Left forelimb (tissue), 1 donor: ENCODE measurements around the gene NR1H4.
"Not testable (repeated sequence)": the region's sequence is repeated elsewhere in the genome, so short reads cannot be mapped to it uniquely, and the experiment has no call there.

ENCODE experiments used
- DNase-seq: peaks from one replicate; pipeline ENCODE4 v3.0.0-alpha.2; 2018; ENCODE audit warnings: low spot score

Gene NR1H4

DNA sequence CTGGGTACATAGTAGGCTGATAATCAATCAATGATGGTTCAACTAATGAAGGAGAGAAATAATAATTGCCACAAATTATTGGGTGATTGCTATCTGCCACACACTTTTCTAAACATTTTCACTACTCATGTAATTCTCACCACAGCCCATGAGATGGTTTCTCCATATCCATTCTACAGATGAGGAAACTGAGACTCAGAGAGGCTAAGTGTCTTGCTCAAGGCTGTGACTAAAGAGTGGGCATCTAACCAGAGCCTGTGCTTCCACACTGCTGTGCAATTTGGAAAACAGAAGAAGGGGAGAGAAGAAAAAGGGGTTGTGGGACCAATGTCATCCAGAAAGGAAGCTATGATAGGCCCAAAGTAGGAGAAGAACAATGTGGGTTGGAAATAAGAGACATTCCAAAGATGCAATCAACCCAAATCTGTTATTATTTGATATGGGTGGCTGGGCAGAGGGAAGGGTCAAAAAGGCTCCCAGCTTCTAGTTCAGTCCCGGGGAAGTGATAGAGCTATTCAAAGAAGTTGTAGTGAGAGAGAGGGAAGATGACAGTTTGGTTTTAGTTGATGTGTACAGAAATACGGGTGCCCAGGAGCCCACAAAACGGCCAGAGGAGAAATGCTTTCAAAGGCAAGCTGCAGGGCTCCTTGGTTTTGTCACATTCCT lies 483 bp upstream of the NR1H4 start:
- no peak for DNase-seq

DNA sequence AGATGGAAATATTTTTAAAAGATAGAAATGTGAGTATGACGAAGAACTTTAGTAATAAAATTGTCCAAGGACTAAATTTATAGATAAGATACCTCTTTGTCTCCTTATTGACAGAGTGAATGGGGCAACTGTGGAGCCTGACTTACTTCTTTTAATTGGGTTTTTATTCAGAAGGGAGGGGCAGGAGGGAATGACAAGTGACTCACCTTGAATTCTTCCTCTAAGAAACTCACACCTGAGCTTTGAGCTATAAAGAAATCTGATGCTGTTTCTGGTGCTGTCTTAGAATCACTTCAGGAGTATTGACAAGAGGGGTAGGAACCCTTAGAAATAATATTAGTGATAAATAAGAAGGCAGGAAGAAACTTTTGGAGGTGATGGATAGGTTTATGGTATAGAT lies 951 bp downstream of the NR1H4 start:
- no peak for DNase-seq

DNA sequence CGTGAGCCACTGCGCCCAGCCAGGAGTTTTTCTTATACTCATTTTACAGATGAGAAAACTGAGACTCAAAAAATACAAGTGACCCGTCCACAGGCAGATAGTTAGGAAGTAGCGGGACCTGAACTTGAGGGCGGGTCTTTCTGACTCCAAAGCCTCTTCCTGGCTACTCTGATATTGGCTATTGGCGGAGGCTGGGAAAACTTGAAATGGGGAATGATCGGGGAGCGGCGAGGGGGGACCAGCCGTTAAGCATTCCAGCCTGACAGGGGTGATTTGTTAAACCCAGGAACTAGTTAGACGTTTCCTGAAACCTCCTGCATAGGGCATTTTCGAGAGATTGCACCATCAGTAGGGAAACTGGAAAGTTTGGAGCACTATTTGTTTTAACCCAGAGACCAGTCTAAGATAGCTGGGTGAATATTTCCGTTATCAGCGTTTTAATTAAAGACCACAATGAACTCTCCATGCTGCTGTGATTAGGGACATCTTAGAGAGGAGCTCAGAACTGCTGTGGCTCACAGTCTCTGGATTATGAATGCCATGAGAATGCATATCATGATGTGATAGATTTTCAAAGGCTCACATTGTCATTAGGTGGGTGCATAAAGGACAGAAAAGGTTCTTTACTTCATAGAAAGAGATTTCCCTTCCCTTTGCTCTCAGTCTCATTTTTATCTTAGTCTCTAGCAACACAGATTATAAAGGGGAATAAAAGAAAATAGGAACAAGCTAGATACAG lies 2.5 kb downstream of the NR1H4 start:
- no peak for DNase-seq

DNA sequence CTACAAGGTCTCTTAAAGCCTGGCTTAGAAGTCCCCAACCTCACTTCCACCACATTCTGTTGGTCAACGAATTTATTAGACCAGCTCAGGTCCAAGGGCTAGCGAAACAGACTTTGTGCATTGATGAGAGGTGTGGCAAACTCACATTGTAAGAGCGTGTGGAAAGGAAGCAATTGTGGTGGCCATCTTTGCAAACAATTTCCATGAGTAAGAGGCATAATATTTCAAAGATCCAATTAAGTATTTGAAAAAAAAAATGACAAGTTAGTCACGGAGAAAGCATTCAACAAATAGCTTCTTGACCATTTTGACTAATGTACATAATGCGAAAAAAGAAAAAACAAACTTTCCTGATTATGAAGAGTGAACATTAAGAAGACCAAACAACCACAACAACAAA lies 7.4 kb downstream of the NR1H4 start:
- DNase-seq, result no peak

DNA sequence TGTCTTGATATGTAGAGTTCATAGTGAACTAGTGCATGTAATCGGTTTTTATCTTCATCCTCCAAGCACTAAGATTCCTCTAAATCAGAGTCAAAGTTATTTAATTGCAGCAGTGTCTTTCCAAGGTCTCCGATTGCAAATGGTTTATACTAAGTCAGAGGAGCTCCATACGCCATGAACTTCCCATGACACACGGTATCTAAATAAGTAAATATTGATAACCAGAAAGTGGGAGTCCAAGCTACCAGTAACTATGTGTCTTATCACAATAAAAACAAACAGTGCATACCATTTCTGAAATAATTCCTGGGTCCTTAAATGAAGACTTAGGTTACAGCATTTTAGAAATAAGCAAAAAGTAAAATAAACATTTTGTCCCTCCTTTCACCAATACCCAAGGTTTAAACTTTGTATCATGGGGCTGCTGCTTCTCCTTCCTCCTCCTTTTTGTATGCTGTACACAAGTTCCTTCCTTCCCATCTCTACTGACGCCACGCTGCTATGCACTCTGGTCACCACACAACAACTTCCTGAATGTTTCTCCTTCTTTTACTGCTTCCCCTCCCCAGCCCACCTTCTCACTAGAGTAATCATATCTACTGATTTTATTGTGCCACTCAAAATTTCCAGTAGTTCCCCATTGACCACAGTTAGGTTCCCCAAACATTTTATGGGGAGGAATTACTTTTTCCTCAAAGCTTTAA lies 10.7 kb downstream of the NR1H4 start:
- no peak for DNase-seq

DNA sequence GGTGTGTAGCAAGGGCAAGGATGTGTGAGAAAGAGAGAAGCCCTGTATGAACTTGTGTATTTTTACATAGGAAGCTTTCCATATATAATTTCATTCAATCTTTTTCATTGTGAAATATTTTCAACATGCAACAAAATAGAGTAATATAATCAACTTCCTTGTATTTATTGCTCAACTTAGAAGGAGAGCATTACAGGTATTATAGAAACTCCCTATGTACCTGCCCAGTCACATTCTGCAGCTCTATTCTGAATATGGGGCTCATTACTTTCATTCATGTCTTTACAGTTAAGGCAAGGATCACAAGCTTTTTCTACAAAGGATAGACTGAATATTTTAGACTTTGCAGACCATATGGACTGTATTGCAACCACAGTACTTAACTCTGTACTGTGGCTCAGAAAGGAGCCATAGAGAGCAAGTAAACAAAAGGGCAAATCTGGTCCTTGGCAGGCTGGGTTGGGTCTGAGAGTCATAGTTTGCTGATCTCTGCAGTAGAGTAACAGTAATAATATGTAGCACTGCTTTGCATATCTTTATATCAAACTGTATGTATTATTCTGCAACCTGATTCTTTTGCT lies 11.3 kb downstream of the NR1H4 start:
- DNase-seq, result no peak

DNA sequence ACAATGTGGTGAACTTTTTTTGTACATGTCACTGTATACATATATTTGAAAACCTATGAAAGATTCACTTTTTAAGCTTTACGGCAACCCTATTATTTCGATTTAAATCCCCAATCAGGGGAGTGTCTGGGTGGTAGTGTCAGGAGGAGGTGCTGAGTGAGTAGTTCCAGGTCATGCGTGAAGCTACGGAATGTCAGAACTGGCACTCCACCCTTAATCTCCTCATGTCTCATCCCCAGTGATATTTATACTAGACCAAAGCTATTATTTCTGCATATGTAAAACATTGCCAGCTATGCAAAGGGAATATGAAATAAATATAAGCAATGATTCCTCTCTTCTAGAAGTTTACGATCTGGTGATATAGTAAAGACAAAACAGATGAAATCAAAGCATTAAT lies 12.3 kb downstream of the NR1H4 start:
- DNase-seq, result no peak

DNA sequence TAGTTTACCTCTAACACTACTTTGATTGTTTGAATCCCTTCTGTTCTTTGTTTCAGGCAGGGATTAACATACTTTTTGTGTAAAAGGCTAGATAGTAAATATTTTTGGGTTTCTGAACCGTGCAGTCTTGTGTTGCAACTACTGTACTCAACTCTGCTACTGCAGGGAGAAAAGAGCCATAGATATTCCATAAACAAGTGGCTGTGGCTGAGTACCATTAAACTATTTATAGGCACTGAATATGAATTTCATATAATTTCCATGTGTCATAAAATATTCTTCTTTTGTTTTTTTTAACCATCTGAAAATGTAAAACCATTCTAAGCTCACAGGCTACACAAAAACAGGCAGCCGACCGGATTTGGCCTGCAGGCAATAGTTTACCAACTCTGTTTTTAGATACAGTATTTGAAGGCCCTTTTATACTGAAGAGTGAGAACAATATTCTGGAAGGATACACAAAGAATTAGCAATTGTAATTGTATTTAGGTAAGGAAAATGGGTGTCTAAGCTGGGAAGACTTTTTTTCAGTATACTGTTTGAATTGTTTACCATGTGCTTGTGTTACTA lies 15.7 kb downstream of the NR1H4 start:
- DNase-seq, result no peak

DNA sequence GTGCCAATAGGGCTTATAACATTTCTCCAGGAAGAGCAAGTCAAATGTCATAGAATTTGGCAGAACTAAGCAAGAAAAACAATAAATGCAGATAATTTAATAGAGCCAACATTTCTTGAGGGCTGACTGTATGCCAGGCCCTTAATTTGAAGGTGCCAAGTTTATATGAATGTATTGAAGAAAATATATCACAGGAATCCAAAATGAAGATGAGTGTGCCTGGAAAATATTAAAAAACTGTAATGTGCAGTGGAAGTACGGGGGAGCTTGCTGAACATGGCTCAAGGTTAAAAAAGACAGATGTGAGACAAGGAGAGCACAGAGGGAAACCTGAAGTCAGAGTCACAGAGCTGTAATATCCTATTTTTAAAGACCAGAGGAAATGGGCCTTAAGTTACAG lies 16.4 kb downstream of the NR1H4 start:
- DNase-seq, result no peak

DNA sequence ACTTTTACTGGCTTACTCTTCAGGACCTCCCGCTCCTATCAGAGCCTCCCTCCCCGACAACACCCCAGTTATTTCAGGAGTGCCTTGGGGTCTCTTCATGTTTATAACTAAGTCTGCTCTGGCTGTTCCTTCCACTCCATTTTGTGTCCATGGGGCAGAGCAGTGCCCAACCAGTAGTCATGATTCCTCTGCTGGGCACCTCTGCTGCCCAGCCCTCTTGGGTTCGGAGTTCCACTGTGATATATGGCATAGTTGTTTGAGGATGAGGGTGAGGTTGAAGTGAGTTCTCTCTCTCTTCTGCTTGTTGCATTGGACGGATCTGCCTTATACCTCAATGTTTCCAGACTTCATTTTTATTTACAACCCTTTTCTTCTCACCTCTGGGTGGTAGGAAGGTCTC lies 17.4 kb downstream of the NR1H4 start:
- DNase-seq, result no peak

DNA sequence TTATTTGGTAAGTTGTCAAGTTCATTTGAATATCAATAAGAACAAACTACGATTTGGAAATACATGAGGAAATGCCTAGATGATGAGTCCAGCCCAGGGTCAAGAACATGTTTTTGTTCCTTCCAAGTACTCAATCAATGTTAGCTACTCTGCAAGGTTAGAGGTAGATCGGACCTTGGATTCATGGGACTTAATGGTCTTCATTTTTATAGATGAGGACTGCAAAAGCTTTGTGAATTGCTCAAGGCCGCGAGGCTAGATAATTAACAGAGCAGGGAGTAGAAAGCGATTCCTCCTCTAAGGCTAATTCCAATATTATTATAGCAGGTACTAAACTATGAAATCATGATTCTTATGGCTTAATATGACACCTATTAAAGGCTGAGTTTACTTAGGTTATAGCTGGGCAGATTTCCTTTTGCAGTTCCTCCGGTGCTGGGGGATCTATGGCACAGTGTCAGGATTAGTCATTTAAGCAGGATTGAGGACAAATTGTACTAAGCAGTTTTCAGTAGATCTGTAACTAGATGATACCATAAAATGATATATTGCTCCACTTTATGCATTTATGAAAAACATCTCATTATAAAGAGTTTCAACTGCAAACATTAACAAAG lies 19.8 kb downstream of the NR1H4 start:
- no peak for DNase-seq

DNA sequence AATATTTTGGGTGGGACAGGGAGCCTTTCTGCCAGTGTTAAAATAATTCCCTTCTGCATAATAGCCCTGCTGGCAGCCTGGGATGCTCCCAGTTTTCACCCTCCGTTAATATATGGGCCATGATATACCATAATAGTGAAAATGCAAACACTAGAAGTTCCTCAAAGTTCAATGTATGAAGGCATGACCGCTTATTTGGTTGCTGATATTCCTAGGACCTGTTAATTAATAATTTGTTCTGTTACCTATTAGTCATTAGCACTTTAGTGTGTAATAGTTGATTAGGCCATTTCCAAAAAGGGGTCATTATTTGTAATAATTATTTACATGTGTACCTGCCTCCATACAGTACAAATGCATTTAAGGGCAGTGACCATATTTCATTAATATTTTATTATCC lies 20.4 kb downstream of the NR1H4 start:
- DNase-seq, result no peak

DNA sequence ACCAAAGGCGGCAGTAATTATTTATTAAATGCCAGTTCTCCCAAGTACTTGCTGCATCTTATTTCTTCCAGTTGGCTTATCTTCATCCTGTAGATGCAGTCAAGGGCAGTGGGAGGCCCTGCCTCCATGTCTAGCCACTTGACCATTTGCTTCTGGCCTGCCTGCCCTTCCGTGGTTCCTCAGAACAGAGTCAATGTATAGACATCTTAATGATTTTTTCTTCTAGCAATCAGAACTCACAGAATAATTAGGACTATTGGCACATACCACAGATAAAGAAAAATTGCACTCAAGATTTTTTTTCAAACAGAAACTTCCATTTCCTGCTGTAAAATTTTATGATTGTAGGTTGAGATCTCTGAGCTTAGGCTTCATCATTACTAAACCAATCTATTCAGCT lies 20.9 kb downstream of the NR1H4 start:
- no peak for DNase-seq

DNA sequence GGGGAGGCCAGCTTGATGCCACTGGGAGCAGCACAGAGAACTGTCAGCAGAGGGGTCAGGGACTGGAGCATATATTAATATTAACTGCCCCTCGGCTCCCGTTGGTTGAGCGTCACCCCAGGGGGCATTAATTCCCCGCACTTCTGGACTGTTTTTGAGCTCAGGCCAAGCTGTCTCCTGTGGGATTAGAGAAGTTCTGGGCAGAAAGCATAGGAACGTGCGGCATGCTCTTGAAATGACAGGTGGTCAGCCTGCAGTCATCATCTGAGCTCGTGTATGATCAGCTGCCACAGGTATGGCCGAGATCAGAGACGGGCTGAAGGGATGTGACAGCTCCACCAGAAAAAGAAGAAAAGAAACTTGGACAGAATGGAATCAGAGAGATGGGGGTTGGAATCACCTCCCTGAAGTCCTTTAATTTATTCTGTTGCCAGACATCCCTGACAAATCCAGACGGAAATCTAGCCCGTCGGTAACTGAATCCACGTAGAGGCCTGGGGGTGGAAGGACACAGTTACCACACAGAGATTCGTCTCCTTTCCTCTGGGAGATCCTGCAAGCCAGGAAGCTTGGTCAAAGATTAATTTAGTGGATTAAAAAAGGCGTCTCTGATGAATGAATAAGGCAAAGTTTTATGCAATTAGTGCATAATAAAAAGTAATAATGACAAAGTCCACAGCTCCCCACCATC lies 23.6 kb downstream of the NR1H4 start:
- no peak for DNase-seq

DNA sequence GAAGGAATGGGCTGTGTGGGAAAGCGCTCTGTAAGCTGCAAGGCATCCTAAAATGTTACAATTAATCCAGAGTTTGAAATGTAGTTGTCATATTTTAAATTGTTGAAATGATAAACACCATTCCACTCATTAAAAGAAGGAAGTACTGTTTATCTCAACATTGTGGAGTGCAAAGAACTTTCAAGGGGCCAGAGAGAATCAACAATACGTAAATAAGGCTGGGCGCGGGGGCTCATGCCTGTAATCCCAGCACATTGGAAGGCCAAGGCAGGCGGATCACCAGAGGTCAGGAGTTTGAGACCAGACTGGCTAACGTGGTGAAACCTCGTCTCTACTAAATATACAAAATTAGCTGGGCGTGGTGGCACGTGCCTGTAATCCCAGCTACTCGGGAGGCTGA lies 24.5 kb downstream of the NR1H4 start:
- DNase-seq, result no peak

DNA sequence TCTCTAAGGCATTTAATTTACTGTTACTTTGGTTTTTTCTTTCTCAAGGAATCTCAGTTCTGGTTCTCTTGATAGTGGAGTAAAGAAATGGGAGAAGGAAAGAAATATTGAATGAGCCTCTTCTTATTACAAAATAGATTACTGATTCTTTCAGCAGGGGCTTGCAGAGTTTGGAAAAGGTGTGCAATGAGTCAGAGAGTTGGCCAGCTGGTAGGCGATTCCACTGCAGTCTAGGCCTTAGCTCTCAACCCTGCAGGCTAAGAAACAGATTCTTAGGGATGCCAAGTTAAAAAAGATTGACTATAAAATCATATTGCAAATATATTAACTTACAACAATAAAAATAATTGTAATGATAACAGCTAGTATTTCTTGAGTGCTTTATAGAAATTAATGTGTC lies 25.8 kb downstream of the NR1H4 start:
- DNase-seq, result no peak

DNA sequence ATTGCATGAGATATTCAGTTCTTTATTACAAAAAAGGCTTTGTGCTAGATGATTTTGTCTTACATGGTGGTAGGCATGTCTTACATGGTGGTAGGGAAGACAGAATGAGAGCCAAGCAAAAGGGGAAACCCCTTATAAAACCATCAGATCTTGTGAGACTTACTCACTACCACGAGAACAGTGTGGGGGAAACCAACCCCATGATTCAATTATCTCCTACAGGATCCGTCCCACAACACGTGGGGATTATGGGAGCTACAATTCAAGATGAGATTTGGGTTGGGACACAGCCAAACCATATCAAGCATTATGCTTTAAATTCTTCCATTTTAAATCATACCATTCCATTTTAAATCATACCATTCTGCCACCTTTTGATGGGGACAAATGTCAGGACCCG lies 29.1 kb downstream of the NR1H4 start:
- DNase-seq, result not testable (repeated sequence)

DNA sequence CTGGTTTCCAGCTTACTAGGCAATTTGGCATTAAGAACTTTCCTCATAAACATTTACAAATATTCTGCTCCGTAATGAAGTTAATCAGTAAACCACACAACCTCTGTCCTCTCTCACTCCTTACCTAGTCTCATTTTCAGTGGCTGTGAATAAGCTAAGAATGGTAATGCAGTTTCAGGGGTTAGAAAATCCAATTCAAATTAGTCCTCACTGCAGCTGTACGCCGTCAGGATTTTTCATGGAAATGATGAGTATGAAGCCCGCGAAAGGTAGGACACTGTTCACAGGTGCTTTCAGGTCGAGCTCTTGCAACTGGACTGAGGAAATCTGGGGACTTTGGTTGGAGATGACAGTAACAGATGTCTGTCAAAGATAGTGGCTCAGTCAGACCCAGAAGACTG lies 29.6 kb downstream of the NR1H4 start:
- no peak for DNase-seq

DNA sequence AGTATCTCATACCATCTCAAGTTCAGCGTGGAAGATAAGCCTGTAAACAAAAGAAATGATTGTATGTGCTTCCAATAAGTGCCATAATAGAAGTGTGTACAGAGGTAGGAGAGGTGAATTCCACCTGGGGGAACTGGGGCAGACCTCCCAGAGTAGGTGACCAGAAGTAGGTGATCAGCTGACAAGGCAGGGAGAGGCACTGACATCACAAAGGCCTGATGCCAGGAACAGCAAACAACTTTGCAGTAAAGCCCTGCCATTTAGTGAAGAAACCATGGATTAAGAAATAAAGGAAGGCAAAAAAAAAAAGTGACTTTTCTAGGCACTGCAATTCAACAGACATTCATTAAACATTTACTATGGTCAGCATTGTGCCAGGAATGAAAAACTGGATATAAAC lies 31.1 kb downstream of the NR1H4 start:
- DNase-seq, result no peak

DNA sequence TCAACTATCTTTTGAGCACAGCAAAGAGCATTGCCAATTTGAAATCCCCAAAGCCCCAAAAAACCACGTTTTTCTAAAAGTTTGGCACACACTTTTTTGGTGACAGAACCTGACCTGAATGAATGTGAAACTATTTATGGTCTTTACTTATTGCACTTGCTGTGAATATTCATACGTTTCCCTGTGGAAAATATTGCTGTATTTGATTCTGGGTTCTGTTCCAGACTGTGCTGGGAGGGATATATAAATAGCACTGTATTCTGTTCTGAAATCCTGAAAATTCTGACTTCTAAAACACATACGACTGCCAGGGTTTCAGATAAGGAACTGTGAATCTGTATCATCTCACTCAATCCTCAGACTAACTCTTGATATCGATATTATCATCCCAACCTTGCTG lies 35.1 kb downstream of the NR1H4 start:
- DNase-seq, result no peak

DNA sequence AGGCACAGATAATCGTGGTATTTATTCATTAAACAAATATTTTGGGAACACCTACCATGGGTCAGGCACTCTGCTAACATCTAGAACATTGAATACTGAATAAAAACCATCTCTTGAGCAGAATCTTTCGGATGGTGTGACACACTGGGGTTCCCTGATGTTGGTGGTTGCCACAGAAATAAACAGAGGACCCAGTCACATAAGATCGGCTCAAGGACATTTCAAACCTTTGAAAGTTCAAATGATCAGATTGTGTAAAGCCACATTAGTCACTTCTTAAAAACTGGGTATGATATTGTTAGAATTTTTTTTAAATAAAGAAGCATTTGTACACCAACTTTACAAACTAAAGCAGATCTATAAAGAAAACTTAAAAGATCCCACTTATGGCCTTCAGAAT lies 39.0 kb downstream of the NR1H4 start:
- no peak for DNase-seq

DNA sequence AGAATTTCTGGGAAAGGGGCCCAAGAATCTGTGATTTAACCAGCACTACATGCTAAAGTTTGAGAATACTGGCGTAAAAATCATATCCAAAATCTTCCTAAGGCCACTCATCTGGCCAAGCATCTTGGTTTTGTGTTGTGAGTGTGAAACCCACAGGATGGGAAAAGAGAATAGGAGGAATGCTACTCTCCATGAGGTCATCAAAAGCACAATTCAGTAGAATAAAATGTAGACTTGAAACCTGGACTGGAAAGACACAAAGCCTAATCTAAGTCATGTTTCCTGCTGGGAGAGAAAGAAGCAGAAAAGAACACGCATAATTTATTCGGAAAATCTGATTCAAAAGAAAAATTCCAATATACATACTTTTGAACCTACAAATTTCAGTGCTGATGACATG lies 42.3 kb downstream of the NR1H4 start:
- no peak for DNase-seq
